GM18517 (cell line): ENCODE data around the gene FBXW7.
"Not testable (repeated sequence)": the region's sequence is repeated elsewhere in the genome, so short reads cannot be mapped to it uniquely, and the experiment has no call there.

ENCODE experiments used
- ATAC-seq: cut with Tn5 transposase; IDR thresholded peaks from one replicate; pipeline ENCODE4 v1.9.1; 2021; ENCODE audit warnings: mild to moderate bottlenecking, moderate library complexity; ENCODE audit not compliant: unreplicated experiment

The FBXW7 gene

DNA sequence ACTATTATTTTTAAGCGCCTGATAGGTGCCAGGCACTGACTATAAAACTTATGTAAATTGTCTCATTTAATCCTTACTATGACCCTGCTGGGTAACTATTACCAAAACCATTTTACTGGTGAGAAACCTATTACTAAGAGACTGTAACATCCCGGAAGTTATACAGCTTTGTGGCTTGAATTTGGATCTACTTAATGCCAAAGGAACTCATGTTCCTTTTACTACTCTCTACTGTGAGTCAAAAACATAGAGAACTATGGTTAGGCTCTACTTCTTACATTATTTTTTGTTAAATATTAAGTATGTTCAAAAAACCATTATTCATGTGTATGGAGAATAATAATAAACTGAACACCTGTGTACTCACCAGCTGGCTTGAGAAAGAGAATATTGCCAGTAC, 14.8 kb upstream of the FBXW7 start:
- ATAC-seq, result peak; percentile 28

DNA sequence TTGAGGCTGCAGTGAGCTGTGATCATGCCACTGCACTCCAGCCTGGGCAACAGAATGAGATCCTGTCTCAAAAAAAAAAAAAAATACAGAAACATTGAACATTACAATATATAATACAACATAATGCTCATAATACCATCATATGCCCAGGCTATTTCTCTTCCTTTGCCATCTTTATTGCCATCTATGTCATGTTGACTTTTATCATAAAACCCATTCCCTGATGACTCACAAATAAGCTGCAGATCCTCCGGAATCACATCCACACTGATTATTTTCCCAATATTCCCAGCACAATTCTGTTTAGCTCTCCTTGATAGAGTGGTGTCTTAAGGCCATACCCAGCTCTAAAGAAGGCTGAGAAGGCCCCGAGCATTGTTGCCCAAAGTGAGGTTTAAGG, 9.2 kb upstream of the FBXW7 start:
- ATAC-seq, result no peak

DNA sequence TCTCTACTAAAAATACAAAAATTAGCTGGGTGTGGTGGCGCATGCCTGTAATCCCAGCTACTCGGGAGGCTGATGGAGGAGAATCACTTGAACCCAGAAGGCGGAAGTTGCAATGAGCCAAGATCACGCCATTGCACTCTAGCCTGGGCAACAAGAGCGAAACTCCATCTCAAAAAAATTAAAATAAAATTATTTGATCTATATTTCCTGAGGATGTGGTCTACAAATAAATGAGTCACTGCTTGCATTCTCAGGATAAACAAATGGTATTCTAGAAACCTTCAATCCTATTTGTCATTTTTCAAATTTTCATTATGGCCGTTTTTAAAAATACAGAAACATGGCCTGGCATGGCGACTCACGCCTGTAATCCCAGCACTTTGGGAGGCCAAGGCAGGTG, 8.6 kb upstream of the FBXW7 start:
- not testable (repeated sequence) for ATAC-seq

DNA sequence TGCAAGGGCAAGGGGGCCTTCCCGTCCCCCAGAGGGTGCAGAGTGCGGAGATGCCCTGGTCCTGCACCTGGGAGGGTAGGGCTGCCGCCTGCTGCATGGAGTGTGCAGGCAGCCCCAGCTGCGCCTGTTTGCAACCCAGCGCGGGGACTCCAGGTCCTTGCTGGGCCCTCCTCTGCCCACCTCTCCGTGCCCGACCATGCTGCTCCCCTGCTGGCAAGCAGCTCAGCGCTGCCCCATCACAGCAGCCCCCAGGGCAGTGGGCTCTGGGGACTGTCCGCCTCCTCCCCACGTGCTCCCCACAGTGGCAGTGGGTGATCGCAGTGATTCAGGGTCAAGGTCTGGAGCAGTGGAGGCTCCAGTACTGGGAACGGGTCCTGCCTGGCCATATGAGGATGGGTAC, 5.0 kb upstream of the FBXW7 start:
- no peak for ATAC-seq

DNA sequence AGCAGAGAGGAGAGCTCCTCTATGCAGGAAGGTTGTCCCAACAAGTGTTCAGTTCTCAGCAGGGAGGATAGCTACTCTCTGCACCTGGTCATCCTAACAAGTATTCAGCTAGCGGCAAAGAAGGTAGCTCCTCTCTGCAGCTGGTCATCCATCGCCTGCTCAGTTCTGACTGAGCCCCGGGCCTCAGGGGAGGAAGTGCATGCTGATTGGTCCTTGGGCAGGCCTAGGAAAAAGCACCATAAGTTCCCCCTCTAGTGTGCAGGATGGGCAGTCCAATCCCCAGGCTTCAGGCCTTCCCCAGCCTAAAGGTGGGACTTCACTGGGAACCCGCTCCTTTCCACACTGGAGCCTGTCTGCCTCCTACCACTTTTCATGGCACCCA, 4.4 kb upstream of the FBXW7 start:
- peak; percentile 22 for ATAC-seq

DNA sequence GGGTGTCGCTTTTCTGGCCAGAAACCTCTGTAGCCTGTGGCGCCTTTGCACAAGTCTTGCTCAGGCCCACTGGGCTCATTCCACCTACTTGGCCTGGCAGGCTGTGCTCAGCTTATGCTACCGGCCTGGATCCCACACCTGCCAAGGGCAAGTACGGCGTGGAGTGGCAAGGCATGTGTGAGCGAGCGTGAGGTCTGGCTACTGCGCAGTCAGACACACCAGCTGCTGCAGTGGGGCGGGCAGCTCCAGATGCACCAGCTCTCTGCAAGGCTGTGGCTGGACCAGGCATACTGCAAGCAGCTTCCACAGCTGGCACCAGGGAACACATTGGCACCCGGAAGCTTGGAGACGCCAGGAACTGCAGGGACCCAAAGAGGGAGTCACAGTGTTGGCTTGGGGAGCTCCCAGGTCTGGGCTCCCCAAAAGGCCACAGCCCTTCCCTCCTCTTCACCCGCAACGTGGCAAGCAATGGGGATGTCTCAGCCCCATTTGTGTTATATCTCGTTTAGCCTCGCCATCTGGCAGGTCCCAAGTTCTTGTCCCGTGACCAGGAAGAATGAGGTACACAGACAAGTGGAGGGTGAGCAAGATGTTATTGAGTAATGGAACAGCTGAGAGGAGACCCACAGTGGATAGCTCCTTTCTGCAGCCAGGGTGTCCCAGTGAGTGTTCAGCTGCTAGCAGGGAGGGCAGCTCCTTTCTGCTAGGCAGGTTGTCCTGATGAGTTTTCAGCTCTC, 3.8 kb upstream of the FBXW7 start:
- no peak for ATAC-seq

DNA sequence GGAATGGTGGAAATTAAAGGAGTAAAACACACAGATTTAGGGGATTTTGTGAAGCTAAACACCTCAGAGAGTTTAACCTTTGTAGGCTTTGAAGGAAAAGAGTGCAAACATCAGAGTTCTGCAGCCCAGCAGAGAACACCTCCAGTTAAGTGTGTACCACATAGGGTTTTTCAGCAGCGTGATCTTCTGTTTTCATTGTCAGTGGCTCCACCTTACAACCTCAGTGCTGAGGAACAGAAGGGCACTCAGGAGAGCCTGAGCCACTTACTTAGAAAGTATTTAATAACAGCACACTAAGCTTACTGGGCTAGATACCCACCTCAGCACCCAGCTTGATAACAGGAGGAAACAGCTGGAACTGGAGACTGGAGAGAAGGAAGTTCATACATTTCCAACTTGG, 2.0 kb upstream of the FBXW7 start:
- ATAC-seq, result no peak

DNA sequence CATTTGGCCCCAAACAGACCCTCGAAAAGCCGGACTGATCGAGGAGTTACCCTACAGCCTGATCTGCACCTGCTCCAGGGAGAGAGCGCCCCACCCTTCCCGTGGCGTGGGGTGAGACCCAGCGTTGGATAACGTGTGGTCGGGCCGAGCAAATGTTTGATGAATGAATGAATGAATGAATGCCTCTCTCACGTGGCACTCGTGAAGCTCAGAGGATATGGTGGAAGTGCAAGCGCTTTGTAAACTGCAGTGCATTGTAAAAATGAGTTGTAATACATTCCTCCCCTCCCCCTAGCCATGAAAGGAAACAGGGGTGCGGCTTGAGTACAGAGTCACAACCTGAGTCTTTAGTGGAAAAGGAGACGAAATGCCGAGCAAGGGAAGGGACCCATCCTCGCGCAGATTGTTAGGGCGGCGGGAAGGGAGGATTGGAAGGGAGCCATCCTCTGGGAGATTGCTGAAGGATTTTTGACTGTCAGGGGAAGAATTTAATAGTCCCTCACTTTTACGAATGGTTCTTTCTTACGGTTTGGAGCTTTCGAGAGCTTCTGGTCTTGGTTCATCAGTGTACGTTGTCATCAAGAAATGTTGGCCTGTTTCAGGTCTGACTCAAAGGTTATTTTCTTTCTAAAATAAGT, 772 bp upstream of the FBXW7 start:
- peak; percentile 38 for ATAC-seq

DNA sequence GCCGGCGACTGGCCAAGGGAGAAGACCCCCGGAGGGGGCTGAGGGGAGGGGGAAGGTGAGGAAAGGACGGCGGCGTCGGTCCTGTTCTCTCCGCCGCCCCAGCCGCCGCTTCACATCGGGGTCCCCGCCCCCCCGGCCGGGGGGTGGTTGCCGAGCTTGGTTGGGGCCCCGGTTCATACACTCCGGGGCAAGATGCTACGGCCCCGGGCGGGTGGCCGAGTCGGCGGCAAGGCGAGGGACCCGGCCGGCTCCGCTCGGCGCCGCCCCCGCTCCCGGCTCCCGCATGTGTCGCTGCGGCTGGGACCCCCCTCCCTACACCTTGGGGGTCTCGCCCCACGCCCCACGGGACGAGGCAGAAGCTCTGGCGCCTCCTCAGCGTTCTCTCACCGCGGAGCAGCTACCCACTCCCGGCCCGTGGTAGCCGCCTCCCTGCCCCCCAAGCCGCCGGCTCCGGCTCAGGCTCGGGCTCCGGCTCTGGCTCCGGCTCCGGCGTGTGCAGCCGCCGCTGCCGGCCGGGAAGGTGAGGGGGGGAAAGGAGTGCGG, 461 bp downstream of the FBXW7 start:
- ATAC-seq, result peak; percentile 11

DNA sequence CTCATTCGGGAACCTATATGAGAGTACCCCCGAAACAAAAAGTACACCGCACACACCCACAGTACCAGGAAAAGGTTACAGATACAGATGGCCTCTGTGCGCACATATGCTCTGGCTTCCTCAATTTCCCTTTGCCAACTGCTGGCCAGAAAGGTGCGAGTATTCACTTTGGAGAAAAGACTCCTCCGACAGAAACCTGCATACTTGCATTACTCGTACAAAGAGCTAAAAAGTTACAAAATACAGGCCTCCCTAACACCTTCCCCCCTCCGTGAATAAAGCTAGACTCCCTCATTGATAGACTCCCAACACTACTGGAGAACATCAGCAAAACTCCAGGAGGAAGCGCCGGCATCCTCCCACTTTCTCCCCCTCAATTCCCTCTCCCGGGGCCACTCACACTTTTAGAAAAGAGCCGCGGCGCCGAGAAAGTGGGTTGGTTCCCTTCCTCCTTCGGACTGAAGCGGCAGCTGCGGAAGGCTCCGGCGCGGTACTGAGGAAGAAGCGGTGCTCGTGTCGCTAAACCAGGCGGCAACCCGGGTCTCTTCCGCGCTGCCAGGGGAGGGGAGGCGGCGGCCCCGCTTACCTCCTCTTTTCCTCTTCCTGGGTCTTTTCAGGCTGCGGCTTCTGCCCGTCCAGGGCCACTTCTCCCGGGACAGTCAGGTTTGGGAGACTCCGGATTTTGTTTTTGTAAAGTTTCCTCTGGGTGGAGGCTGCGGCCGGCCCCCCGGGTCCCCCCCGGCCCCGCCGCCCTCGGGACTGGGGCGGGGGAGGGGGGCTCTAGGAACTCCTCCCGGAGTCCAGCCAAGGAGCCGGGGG, 1.1 kb downstream of the FBXW7 start:
- ATAC-seq, result no peak

DNA sequence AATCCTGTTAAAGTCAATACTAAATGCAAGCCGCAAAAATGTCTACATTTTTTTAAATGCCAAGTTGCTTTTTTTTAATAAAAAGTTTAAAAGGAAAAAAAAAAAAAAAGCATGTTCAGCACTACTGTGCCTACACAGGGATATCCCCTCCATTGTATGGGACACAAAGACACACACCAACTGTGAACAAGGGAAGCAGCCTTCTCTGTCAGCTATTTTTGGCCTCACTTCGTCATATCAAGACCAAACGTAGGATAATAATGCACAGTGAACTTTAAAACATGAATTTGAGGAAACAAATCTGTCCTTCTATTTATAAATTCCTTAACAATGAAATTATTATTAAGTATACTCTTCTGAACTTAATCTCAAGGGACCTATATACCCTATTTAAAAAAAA, 4.4 kb downstream of the FBXW7 start:
- ATAC-seq, result no peak

DNA sequence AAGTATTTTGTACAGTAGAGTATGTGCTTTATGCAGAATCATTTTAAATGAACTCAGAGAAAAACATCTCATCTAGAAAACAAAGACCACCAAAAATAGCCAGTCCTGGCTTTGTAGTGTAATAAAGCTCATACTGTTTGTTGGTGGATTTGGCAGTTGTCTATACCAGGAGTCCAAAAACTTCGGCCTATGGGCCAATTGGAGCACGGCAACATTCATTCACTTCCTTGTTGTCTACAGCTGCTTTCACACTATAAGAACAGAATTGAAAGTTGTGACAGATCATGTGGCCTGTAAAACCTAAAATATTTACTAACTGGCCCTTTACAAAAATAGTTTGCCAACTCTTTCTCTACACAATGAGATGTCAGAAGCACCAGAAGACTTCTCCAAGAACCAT, 5.3 kb downstream of the FBXW7 start:
- ATAC-seq, result no peak

DNA sequence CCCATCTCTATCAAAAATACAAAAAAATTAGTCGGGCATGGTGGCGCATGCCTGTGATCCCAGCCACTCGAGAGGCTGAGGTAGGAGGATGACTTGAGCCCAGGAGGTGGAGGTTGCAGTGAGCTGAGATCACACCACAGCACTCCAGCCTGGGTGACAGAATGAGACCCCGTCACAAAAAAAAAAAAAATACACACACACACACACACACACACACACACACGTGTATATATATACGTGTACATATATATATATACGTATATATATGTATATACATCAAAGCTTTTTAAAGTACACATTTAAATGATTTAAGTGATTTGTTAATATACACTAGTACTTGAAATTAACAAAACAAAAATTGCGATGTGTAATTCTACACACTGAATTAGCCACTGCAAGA, 6.0 kb downstream of the FBXW7 start:
- ATAC-seq, result no peak

DNA sequence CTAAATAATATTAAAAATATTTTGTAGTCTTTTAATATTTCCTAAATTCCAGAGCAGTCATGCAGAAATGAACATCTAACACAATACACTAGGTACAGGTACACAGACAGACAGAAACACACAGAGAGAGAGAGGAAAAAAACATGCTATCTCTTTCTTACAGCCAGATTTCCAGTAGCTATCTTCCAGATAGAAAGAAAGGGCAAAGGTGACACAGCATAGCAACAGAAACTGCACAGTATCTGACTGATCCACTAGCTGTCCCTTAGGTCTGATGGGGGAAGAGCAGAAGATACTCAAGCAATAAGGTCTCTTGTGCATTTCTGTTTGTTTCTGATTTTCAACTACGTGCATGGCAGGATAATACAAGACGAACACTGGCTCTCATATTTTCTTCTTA, 7.8 kb downstream of the FBXW7 start:
- no peak for ATAC-seq

DNA sequence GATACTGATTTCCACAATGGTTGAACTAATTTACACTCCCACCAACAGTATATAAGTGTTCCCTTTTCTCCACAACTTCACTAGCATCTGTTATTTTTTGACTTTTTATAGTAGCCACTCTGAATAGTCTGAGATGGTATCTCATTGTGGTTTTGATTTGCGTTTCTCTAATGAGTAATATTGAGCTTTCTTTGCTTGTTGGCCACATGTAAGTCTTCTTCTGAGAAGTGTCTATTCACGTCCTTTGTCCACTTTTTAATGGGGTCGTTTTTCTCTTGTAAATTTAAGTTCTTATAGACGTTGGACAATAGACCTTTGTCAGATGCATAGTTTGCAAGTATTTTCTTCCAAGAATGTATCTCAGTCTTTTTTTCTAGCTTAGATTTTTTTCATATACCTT, 10.0 kb downstream of the FBXW7 start:
- ATAC-seq, result peak; percentile 45

DNA sequence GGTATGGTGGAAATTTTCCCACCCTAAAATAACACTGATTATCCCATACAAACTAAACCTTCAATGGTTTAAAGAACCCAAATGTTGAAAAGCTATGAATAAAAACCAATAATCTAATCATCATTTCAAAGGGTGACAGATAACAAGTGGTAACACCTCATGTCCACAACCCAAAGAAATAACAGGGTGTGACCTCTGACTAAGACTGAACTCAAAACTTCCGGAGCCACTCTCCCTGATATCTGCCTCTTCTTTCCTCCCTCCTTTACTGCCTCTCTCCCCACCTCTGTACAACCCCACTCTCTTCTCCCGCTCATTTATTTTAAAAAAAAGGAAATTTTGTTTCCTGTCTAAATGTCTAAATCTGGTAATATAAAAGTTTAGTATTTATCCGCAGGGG, 11.5 kb downstream of the FBXW7 start:
- ATAC-seq, result no peak

DNA sequence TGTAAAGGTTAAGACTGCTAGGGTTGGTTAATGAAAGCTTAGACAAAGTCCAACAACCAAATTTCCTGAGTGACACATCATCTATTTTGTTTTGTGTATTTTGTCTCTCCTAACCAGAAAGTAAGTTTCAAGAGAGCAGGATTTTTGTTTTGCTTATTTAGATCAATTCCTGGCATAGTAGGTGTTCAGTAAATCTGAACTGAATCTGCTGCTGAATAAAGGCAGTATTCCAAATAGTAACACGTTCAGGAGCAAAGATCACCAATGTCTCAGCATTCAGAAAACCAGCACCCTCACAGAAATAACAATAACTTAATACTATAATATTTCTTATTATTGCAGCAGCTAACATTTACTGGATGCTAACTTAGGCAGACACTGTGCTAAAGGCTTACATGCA, 12.2 kb downstream of the FBXW7 start:
- ATAC-seq, result no peak

DNA sequence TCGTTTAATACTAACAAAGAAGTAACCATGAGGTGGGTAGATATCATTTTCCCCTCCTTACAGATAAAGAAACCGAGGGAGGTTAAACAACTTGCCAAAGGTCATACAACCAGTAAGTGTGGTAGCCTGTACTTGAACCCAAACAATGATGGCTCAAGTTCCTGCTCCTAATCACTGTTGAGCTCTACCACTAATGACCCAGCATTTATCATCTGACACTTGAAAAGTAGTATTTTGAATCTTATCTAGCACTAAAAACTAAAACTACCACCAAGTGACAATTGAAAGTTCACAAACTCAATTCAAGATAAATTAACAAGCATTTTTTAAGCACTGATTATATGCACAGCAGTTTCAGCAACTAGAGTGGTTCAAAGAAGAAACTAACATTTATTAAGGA, 13.1 kb downstream of the FBXW7 start:
- no peak for ATAC-seq

DNA sequence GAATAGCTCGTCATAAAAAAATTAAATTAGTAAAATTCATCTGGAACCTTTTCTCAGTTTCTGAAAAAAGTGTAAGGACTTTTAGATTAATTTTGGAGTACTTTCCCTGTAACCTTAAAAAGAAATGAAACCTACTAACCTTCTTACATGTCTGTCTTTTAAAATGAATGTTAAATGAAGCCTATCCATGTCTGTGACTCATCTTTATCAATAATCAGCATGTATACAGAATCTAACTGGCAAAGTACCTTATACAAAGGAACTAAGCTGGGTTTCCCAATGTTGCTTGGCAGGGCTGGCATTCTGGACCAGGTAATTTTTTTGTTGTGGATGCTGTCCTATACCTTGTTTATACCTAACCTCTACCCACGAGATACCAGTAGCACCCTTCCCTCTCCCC, 13.6 kb downstream of the FBXW7 start:
- no peak for ATAC-seq

DNA sequence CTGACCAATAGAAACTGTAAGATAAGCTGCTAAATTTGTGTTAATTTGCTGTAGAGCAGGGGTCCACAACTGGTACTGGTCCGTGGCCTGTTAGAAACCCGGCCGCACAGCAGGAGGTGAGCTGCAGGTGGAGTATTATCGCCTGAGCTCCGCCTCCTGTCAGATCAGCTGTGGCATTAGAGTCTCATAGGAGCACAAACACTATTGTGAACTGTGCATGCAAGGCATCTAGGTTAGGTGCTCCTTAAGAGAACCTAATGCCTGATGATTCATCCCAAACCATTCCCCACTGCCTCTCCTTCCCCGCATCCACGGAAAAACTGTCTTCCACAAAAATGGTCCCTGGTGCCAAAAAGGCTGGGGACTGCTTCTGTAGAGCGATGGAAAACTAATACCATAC, 19.7 kb downstream of the FBXW7 start:
- ATAC-seq, result no peak

DNA sequence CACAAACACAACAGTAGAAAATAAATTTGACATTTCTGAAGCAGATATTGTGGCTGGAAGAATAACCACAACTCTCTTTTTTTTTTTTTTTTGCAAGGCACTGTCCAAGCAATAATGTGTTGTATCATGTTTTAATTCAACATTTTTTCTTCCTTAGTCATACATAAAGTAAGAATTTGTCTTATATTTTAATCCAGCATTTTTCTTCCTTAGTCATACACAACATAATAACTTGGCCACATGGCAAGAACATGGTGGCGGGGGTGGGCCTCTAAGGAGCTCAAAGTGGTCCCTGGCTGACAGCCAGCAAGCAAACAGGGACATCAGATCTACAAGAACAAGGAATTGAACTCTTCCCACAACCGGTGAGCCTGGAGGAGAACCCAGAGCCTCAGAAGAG, 20.2 kb downstream of the FBXW7 start:
- no peak for ATAC-seq

DNA sequence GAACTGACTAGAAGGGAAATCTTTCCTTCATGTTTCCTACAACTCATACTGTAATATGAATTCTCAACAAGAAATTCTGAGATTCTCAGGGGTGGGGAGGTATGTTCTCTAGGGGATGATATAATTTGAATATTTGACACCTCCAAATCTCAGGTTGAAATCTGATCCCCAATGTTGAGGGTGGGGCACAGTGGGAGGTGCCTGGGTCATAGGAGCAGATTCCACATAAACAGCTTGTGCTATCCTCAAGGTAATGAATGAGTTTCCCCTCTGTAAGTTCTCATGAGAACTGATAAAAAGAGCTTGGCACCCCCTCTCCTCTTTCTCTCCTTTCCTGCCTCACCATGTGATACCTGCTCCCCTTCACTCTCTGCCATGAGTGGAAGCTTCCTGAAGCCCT, 21.5 kb downstream of the FBXW7 start:
- ATAC-seq, result no peak
